ENCODE data around the gene ASTN2. TPM values are rescaled to one million over a fixed set of nuclear protein-coding genes. Genes with fewer than 3 reads are reported as not detected.
A peak's percentile ranks its signal among the peaks of the same experiment; 100 is the strongest.

The ASTN2 gene
- total and polyA plus RNA-seq, 2 experiments from 2014 or later, result 7.0 to 24.6 TPM

GRCh38 chr9:117008461-117008860 is 406.4 kb downstream of the ASTN2 start:
- Histone ChIP-seq H3K79me2 (replicated peaks; ENCODE audit: insufficient read depth) (no peaks in the 10 kb centered on the region), H3F3A (replicated peaks; ENCODE audit: low read depth) (no peaks in the 10 kb centered on the region), H3K36me3 (ENCODE audit: insufficient read depth) (no peaks in the 10 kb centered on the region; the same call in 1 of the 2 replicates), H4K20me1 (replicated peaks; ENCODE audit: insufficient read depth) (no peaks in the 10 kb centered on the region), H3K4me1 (ENCODE audit: insufficient read depth) (no peaks in the 10 kb centered on the region; the same call in 1 of the 2 replicates), H3K27ac (ENCODE audit: low read depth) (no peak overlapping the region), H2AFZ (no peak overlapping the region), H3K27me3 (ENCODE audit: insufficient read depth) (no peaks in the 10 kb centered on the region), H3K4me2 (no peak overlapping the region), H3K9me2 (ENCODE audit: insufficient read depth) (0 out of 2 replicates have a peak, but pooled peaks cover 6% of the 10 kb centered on the region), H3K4me3 (no peak overlapping the region)
- Mint-ChIP-seq H3K27me3 (ENCODE audit: insufficient read depth, low read depth, poor library complexity) (peaks cover 7% of the 10 kb centered on the region), H3K36me3 (ENCODE audit: low read depth) (no peaks in the 10 kb centered on the region), H3K4me1 (peaks cover 6% of the 10 kb centered on the region), H3K27ac (peak overlapping the region; percentile 79), H3K4me3 (no peak overlapping the region), H3K9me3 (no peaks in the 10 kb centered on the region)
- DNase-seq (ENCODE audit: low spot score), result no peak
- TF ChIP-seq REST (IDR thresholded peaks at IDR 0.05; ENCODE audit: unreplicated experiment) (no peak), NANOG (IDR thresholded peaks at IDR 0.05; ENCODE audit: borderline replicate concordance) (no peak), JUNB (IDR thresholded peaks at IDR 0.05; ENCODE audit: unreplicated experiment) (no peak), STAT1 (IDR thresholded peaks at IDR 0.05; ENCODE audit: unreplicated experiment) (no peak), ZNF331 (CRISPR knock-in tag; IDR thresholded peaks at IDR 0.05; ENCODE audit: low read depth) (no peak), ETS1 (IDR thresholded peaks at IDR 0.05) (no peak), EZH2 (IDR thresholded peaks at IDR 0.05; ENCODE audit: low read depth, unreplicated experiment) (no peak), EZH2phosphoT487 (IDR thresholded peaks at IDR 0.05; ENCODE audit: unreplicated experiment) (no peak), CREB1 (CRISPR knock-in tag; IDR thresholded peaks at IDR 0.05; ENCODE audit: low read depth) (no peak), ZNF114 (CRISPR knock-in tag; IDR thresholded peaks at IDR 0.05) (no peak), POLR2AphosphoS5 (IDR thresholded peaks at IDR 0.05; ENCODE audit: low read depth) (no peak)
- TF ChIP-seq, protein P1, sequence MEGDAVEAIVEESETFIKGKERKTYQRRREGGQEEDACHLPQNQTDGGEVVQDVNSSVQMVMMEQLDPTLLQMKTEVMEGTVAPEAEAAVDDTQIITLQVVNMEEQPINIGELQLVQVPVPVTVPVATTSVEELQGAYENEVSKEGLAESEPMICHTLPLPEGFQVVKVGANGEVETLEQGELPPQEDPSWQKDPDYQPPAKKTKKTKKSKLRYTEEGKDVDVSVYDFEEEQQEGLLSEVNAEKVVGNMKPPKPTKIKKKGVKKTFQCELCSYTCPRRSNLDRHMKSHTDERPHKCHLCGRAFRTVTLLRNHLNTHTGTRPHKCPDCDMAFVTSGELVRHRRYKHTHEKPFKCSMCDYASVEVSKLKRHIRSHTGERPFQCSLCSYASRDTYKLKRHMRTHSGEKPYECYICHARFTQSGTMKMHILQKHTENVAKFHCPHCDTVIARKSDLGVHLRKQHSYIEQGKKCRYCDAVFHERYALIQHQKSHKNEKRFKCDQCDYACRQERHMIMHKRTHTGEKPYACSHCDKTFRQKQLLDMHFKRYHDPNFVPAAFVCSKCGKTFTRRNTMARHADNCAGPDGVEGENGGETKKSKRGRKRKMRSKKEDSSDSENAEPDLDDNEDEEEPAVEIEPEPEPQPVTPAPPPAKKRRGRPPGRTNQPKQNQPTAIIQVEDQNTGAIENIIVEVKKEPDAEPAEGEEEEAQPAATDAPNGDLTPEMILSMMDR (conservative IDR thresholded peaks at IDR 0.05; ENCODE audit: low read depth in 2 of 2), result no peak
- TF ChIP-seq, protein P2, sequence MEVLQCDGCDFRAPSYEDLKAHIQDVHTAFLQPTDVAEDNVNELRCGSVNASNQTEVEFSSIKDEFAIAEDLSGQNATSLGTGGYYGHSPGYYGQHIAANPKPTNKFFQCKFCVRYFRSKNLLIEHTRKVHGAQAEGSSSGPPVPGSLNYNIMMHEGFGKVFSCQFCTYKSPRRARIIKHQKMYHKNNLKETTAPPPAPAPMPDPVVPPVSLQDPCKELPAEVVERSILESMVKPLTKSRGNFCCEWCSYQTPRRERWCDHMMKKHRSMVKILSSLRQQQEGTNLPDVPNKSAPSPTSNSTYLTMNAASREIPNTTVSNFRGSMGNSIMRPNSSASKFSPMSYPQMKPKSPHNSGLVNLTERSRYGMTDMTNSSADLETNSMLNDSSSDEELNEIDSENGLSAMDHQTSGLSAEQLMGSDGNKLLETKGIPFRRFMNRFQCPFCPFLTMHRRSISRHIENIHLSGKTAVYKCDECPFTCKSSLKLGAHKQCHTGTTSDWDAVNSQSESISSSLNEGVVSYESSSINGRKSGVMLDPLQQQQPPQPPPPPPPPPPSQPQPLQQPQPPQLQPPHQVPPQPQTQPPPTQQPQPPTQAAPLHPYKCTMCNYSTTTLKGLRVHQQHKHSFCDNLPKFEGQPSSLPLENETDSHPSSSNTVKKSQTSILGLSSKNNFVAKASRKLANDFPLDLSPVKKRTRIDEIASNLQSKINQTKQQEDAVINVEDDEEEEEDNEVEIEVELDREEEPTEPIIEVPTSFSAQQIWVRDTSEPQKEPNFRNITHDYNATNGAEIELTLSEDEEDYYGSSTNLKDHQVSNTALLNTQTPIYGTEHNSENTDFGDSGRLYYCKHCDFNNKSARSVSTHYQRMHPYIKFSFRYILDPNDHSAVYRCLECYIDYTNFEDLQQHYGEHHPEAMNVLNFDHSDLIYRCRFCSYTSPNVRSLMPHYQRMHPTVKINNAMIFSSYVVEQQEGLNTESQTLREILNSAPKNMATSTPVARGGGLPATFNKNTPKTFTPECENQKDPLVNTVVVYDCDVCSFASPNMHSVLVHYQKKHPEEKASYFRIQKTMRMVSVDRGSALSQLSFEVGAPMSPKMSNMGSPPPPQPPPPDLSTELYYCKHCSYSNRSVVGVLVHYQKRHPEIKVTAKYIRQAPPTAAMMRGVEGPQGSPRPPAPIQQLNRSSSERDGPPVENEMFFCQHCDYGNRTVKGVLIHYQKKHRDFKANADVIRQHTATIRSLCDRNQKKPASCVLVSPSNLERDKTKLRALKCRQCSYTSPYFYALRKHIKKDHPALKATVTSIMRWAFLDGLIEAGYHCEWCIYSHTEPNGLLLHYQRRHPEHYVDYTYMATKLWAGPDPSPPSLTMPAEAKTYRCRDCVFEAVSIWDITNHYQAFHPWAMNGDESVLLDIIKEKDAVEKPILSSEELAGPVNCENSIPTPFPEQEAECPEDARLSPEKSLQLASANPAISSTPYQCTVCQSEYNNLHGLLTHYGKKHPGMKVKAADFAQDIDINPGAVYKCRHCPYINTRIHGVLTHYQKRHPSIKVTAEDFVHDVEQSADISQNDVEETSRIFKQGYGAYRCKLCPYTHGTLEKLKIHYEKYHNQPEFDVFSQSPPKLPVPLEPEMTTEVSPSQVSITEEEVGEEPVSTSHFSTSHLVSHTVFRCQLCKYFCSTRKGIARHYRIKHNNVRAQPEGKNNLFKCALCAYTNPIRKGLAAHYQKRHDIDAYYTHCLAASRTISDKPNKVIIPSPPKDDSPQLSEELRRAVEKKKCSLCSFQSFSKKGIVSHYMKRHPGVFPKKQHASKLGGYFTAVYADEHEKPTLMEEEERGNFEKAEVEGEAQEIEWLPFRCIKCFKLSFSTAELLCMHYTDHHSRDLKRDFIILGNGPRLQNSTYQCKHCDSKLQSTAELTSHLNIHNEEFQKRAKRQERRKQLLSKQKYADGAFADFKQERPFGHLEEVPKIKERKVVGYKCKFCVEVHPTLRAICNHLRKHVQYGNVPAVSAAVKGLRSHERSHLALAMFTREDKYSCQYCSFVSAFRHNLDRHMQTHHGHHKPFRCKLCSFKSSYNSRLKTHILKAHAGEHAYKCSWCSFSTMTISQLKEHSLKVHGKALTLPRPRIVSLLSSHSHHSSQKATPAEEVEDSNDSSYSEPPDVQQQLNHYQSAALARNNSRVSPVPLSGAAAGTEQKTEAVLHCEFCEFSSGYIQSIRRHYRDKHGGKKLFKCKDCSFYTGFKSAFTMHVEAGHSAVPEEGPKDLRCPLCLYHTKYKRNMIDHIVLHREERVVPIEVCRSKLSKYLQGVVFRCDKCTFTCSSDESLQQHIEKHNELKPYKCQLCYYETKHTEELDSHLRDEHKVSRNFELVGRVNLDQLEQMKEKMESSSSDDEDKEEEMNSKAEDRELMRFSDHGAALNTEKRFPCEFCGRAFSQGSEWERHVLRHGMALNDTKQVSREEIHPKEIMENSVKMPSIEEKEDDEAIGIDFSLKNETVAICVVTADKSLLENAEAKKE (CRISPR knock-in tag; IDR thresholded peaks at IDR 0.05), result no peak
- ATAC-seq, result no peak

Data from GM23338 (cell line).